Measurements from ENCODE around the gene LDOC1. TPM values are rescaled to one million over a fixed set of nuclear protein-coding genes. Genes with fewer than 3 reads are reported as not detected.

LDOC1 gene
- total RNA-seq, 1 experiment from 2014 or later, result 17.8 TPM

GRCh38 chrX:141127146-141127545 lies 49.8 kb downstream of the LDOC1 start:
- Histone ChIP-seq H3K27me3 (ENCODE audit: control insufficient read depth, insufficient read depth, low read length) (no peaks in the 10 kb centered on the region), H3K4me3 (ENCODE audit: insufficient read depth, low read depth, low read length) (no peak overlapping the region), H3K36me3 (replicated peaks; ENCODE audit: control insufficient read depth, insufficient read depth, low read length) (no peaks in the 10 kb centered on the region)
- no peak for DNase-seq

Other genes starting within 250 kb of the LDOC1 start
- not detected in 2 replicates for gene SPANXB1, start 174.5 kb downstream of the LDOC1 start, total RNA-seq (2014; rRNA removed; shearing (Covaris generic))
- not detected in 2 replicates for gene SPANXC, start 65.4 kb upstream of the LDOC1 start, total RNA-seq (2014; rRNA removed; shearing (Covaris generic))

Data from H7 (cell line).